MG63 (cell line): ENCODE results near the gene MKI67. TPM values are rescaled to one million over a fixed set of nuclear protein-coding genes. Genes with fewer than 3 reads are reported as not detected.
"Not testable (repeated sequence)": the region's sequence is repeated elsewhere in the genome, so short reads cannot be mapped to it uniquely, and the experiment has no call there.

Source experiments
- DNase-seq: peaks from one replicate; pipeline ENCODE4 v3.0.0-alpha.2; 2020
- H3K27me3 ChIP-seq: fragments of 250-450 bp; sonication (Bioruptor Pico); 2 replicates; pipeline ENCODE4 v1.5.1; 2020; ENCODE audit warnings: mild to moderate bottlenecking, moderate library complexity
- H3K36me3 ChIP-seq: fragments of 250-450 bp; sonication (Bioruptor Pico); 2 replicates; pipeline ENCODE4 v1.5.1; 2020; ENCODE audit warnings: mild to moderate bottlenecking, moderate library complexity
- H3K4me3 ChIP-seq: fragments of 250-450 bp; sonication (Bioruptor Pico); 2 replicates; pipeline ENCODE4 v1.5.1; 2020; ENCODE audit warnings: mild to moderate bottlenecking, moderate library complexity
- H3K9me3 ChIP-seq: fragments of 250-450 bp; sonication (Bioruptor Pico); 2 replicates; pipeline ENCODE4 v1.5.1; 2020; ENCODE audit warnings: mild to moderate bottlenecking, moderate library complexity
- total RNA-seq: library from RNA; depleted of rRNA; stranded (reverse); fragments of >200 nt; shearing (Covaris generic); gene quantifications from 2 replicates; pipeline ENCODE4 v1.2.3, GENCODE V29; 2014; ENCODE audit warnings: low replicate concordance

The MKI67 gene
- total RNA-seq, 1 experiment from 2014 or later: 17.9 TPM

GRCh38 chr10:128156999-128157755, 31.0 kb upstream of the MKI67 start:
- Histone ChIP-seq H3K9me3 (no peaks in the 10 kb centered on the region), H3K4me3 (no peak overlapping the region), H3K36me3 (no peaks in the 10 kb centered on the region), H3K27me3 (no peaks in the 10 kb centered on the region)
- DNase-seq: no peak

GRCh38 chr10:128152741-128153580, 26.7 kb upstream of the MKI67 start:
- no peak for DNase-seq
- Histone ChIP-seq H3K36me3 (no peaks in the 10 kb centered on the region), H3K9me3 (no peaks in the 10 kb centered on the region), H3K27me3 (no peaks in the 10 kb centered on the region), H3K4me3 (no peak overlapping the region)

GRCh38 chr10:128151031-128151430, 24.8 kb upstream of the MKI67 start:
- Histone ChIP-seq H3K9me3 (no peaks in the 10 kb centered on the region), H3K27me3 (no peaks in the 10 kb centered on the region), H3K36me3 (no peaks in the 10 kb centered on the region), H3K4me3 (no peak overlapping the region)
- no peak for DNase-seq

GRCh38 chr10:128150561-128150960, 24.3 kb upstream of the MKI67 start:
- Histone ChIP-seq H3K9me3 (no peaks in the 10 kb centered on the region), H3K36me3 (no peaks in the 10 kb centered on the region), H3K27me3 (no peaks in the 10 kb centered on the region), H3K4me3 (peak overlapping the region; percentile 58)
- DNase-seq: no peak

- Histone ChIP-seq H3K27me3 (no peaks in the 10 kb centered on the region), H3K36me3 (no peaks in the 10 kb centered on the region), H3K9me3 (no peaks in the 10 kb centered on the region), H3K4me3 (peak overlapping the region; percentile 58)
- peak; percentile 65 for DNase-seq
Measured at GRCh38 chr10:128150045-128150493, 23.8 kb upstream of the MKI67 start.

GRCh38 chr10:128149267-128150014, 23.2 kb upstream of the MKI67 start:
- Histone ChIP-seq H3K9me3 (no peaks in the 10 kb centered on the region), H3K27me3 (no peaks in the 10 kb centered on the region), H3K4me3 (no peak overlapping the region), H3K36me3 (no peaks in the 10 kb centered on the region)
- no peak for DNase-seq

- H3K36me3 ChIP-seq: no peaks in the 10 kb centered on the region
- H3K4me3 ChIP-seq: no peak overlapping the region
- no peaks in the 10 kb centered on the region for H3K27me3 ChIP-seq
- no peaks in the 10 kb centered on the region for H3K9me3 ChIP-seq
- no peak for DNase-seq
Measured at GRCh38 chr10:128147669-128148068, 21.4 kb upstream of the MKI67 start.

GRCh38 chr10:128147064-128147463, 20.8 kb upstream of the MKI67 start:
- no peaks in the 10 kb centered on the region for H3K27me3 ChIP-seq
- H3K4me3 ChIP-seq: no peak overlapping the region
- DNase-seq: no peak
- H3K36me3 ChIP-seq: no peaks in the 10 kb centered on the region
- H3K9me3 ChIP-seq: no peaks in the 10 kb centered on the region

GRCh38 chr10:128144547-128144946, 18.3 kb upstream of the MKI67 start:
- H3K9me3 ChIP-seq: no peaks in the 10 kb centered on the region
- no peak for DNase-seq
- H3K27me3 ChIP-seq: no peaks in the 10 kb centered on the region
- H3K36me3 ChIP-seq: no peaks in the 10 kb centered on the region
- H3K4me3 ChIP-seq: no peak overlapping the region

- Histone ChIP-seq H3K36me3 (no peaks in the 10 kb centered on the region), H3K27me3 (no peaks in the 10 kb centered on the region), H3K9me3 (no peaks in the 10 kb centered on the region), H3K4me3 (no peak overlapping the region)
- no peak for DNase-seq
Measured at GRCh38 chr10:128143531-128143930, 17.3 kb upstream of the MKI67 start.

GRCh38 chr10:128140425-128140824, 14.2 kb upstream of the MKI67 start:
- no peaks in the 10 kb centered on the region for H3K9me3 ChIP-seq
- H3K27me3 ChIP-seq: no peaks in the 10 kb centered on the region
- no peak overlapping the region for H3K4me3 ChIP-seq
- DNase-seq: no peak
- H3K36me3 ChIP-seq: no peaks in the 10 kb centered on the region

- not testable (repeated sequence) for H3K27me3 ChIP-seq, H3K4me3 ChIP-seq, H3K9me3 ChIP-seq, H3K36me3 ChIP-seq, DNase-seq
Measured at GRCh38 chr10:128138429-128138828, 12.2 kb upstream of the MKI67 start.

GRCh38 chr10:128137877-128138276, 11.7 kb upstream of the MKI67 start:
- Histone ChIP-seq H3K4me3 (no peak overlapping the region), H3K27me3 (no peaks in the 10 kb centered on the region), H3K36me3 (no peaks in the 10 kb centered on the region), H3K9me3 (no peaks in the 10 kb centered on the region)
- no peak for DNase-seq

- H3K9me3 ChIP-seq: no peaks in the 10 kb centered on the region
- no peak overlapping the region for H3K4me3 ChIP-seq
- H3K27me3 ChIP-seq: no peaks in the 10 kb centered on the region
- peaks cover 6% of the 10 kb centered on the region for H3K36me3 ChIP-seq
- no peak for DNase-seq
Measured at GRCh38 chr10:128130051-128130450, 3.8 kb upstream of the MKI67 start.

GRCh38 chr10:128128582-128128981, 2.4 kb upstream of the MKI67 start:
- Histone ChIP-seq H3K27me3 (no peaks in the 10 kb centered on the region), H3K36me3 (peaks cover 20% of the 10 kb centered on the region), H3K4me3 (no peak overlapping the region), H3K9me3 (no peaks in the 10 kb centered on the region)
- DNase-seq: no peak

GRCh38 chr10:128125416-128125943, 743 bp downstream of the MKI67 start:
- Histone ChIP-seq H3K36me3 (peaks cover 47% of the 10 kb centered on the region), H3K27me3 (no peaks in the 10 kb centered on the region), H3K4me3 (peak overlapping the region; percentile 67), H3K9me3 (no peaks in the 10 kb centered on the region)
- no peak for DNase-seq
